Measurements from ENCODE around the gene PIEZO2.

PIEZO2 gene

GRCh38 chr18:11024928-11025669 is 124.3 kb downstream of the PIEZO2 start:
- no peak for DNase-seq

DNA sequence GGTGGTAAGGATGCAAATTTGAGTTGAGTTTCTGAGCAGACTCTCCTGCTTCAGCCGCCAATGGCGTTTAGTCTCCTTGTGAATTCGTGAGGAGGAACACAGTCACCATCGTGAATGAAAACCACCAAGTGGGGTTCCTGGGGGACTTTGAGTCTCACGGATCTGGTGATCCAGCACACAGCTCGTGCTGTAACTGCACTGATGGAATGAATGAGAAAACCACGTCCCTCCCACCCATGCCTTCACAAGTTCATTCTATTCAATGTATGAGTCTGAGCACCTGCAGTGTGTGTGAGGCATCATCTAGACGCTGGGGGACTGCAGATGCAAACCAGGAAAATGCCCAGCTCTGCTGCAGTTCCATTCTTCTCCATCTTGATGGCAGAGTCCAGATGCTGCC is 127.9 kb downstream of the PIEZO2 start:
- no peak for DNase-seq

DNA sequence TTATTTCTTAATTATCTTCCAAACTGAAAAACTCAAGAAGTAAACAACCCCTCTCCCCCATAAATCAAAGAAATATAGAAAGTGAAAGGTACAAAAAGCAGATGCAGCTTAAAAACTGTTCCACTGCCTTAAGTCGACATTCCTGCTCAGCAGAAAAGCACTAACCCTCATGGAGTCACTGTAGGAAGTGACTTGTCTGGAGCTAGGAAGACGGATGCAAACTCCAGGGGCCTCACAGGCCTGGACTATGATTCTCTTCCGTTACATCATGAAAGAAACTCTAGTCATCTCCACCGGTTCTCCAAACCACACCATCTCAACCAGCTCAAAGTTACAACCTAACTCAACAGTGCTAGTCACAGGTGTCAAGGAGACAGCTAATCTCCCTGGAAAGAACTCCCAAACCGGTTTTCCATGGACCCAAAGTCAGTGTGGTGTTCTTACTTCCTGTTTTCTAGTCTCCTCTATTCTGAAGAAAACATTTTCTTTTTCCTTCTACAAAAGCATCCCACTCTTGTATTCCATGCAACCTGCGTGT is 128.4 kb downstream of the PIEZO2 start:
- no peak for DNase-seq

DNA sequence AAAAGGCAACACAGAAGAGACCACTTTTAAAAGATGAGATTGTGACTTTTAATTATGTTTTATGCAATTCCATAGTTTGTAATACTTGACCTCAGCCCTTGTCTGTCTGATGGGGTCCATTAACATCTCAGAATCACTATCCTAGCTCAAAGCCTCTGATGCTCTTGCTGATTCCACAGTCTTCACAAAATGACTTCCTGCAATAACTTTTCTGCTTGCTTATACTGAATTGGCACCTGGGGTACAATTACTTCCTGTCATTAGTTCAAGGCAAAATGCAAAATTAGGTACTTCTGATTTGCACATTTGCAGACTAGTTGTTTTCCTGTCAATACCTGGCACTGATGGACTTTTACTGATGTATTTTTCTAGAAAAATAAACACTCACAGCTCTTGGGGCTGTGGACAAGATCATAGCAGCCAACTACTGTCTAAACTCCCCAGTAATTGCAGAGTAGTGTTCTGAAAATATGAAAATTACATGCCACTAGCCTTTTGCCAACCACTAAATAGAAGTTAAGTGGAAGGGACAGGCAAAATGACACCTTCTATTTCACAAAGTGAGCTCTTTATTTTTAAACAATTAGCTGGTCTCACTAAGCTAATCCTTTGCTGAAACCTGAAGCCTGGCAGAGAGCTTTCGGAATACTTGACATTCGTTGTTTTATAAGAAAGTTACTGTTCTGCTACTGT is 129.1 kb downstream of the PIEZO2 start:
- DNase-seq, result no peak

- no peak for DNase-seq
These were observed 129.9 kb downstream of the PIEZO2 start for GRCh38 chr18:11019295-11020105.

- DNase-seq, result no peak
These were observed 139.5 kb downstream of the PIEZO2 start for GRCh38 chr18:11009869-11010268.

DNA sequence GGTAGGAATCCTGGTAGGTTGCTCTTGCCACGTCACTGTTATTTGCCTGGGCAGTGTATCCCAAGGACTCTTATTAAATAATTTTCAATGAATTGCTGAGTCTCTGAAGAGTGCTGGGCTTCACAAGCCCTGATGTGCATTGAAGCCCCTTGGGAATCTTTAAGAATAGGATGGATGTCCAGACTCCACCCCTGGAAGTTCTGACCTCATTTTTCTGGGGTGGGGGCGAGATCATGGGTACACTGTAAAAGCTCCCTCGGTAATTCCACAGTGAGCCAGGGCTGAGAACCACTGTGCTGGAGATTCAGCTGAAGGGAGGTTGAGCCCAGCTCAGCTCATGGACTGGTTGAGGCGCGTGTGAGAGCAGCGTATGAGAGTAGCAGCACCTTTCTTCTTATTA is 140.2 kb downstream of the PIEZO2 start:
- no peak for DNase-seq

GRCh38 chr18:11008505-11008904 is 140.9 kb downstream of the PIEZO2 start:
- DNase-seq, result no peak

- no peak for DNase-seq
These were observed 143.8 kb downstream of the PIEZO2 start for GRCh38 chr18:11005528-11005927.

DNA sequence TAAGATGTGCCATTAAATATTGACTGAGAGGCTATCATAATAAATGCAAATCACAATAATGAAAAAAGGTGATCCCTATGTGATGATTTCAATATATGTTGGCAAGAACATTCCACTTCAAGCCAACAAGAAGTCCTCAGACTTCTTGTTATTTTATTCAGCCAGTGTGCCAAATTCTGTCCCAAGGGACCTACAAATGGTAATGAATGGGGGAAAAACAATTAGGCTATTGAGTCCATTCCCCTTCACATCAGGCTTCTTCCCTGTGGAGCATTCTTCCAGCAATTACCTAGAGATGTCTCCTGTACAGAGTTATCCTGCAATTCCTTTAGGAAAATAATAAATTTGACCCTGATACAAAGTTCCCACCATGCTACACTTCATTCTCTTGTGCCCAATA is 144.4 kb downstream of the PIEZO2 start:
- DNase-seq, result no peak

DNA sequence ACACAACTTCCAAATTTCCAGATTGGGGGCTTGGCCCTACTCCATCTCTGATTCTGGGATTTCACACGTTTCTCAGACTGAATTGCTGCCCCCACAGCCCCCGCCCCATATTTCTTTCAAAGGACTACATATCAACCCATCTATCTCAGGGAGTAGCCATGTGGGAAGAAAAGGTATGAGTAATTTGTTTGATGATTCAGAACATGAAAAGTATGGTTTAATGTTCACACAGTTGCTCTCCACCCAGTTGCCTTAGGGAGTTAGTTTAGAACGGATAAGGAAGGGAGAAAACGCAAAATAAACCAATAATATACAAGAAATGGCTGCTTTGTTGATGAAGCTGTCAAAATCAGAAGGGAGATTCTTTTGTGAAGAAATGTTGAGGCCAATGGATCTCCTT is 145.1 kb downstream of the PIEZO2 start:
- DNase-seq, result no peak

DNA sequence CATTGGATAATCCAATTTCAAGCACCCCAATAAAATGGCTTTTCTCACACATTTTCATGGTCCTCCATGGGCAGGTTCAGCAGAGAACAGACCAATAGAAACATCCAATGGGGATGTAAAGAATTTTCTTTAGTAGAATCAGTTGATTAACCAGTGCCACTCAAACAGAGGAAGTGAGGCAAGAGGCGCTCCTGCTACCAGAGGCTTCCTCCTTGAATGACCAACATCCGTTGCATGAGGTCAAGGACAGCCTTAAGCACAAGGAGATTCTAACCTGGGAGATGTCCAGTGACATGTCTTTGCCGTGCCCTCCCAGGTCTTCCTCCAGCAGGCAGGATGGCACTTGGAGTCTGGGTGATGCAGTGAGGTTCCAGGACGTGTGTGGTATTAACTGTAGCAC is 146.6 kb downstream of the PIEZO2 start:
- no peak for DNase-seq

DNA sequence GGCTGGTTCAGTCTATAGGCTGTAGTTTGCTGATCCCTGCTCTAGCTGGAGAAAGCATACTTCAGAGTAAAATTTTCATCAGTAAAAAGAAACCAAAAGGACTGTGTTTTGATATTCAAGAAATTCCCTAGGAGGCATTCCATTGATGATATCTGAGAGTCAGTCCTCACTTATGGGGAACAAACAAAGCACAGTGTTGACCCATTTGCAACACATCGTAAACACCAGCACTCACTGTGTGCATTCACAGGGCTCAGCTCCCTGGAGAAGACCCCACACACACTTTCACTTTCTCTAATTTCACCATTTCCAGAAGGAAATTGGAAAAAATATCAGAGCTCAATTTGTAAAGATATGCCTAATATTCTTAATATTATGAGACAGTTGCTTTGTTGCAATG is 147.1 kb downstream of the PIEZO2 start:
- no peak for DNase-seq

GRCh38 chr18:11000071-11000470 is 149.3 kb downstream of the PIEZO2 start:
- DNase-seq, result no peak

GRCh38 chr18:10997885-10998284 is 151.5 kb downstream of the PIEZO2 start:
- DNase-seq, result no peak

DNA sequence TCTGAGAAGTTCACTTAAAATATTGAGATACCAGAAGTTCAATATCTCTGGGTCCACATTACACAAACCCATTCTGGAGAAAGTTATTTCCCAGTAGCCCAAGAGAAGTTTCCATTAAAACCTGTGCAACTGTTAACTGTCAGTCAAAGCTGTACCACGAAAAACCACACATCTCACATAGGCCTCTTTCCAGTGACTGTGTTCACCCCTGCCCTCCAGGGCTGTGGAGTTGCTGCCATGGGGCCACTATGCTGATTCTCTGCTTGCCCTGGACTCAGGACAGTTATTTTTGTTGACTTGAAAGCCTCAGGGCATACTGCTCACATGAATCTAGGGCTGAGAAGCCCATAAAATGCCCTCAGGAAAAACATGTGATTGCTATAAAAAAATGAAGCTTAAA is 153.8 kb downstream of the PIEZO2 start:
- DNase-seq, result no peak

DNA sequence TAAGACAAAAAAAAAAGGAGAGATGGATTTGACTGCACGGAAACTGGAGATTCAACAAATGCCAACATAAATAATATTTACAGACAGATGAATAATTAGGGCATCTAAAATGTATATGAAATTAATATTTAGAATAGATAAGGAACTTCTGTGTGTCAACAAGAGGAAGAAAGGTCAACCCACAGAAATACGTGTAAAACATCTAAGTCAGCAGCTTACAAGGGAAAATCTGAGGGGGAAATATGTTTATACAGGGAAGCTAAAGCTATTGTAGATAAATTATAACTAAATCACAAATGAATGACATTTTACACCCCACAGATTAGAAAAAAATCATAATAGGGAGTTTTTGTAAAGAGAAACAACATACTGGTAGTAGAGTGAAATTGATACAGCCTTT is 159.9 kb downstream of the PIEZO2 start:
- no peak for DNase-seq

- DNase-seq, result no peak
These were observed 163.7 kb downstream of the PIEZO2 start for GRCh38 chr18:10985689-10986088.

- DNase-seq, result no peak
These were observed 170.0 kb downstream of the PIEZO2 start for GRCh38 chr18:10979411-10979810.

GRCh38 chr18:10977042-10977441 is 172.3 kb downstream of the PIEZO2 start:
- DNase-seq, result no peak

DNA sequence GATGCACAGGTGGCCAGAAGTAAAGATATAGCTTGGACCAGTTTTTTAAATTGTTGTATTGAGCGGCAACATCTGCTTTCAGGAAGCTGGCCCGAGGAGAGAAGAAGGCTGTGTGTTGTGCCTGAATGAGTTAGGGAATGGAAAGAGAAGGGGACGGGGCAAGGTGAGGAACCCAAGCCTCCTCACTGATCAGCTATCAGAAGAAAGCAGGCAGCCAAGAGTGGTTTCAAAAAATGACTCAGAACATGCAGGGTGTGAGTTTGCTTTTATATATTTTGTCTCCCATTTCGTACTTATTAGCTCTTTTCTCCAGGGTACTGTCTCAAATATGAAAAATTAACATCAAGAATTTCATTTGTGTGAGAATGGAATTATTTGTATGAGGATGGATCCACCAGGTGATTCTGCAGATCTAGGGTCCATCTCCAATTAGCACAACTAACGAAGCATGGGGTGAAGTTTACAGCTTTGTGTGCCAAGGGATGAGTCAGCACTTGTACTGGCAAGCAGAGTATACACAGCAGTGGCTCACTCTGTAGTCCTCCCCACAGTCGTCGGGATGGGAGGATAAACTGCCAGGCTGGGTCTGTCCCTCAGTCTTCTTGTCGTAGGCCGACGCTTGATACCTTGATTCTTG is 175.7 kb downstream of the PIEZO2 start:
- DNase-seq, result no peak

DNA sequence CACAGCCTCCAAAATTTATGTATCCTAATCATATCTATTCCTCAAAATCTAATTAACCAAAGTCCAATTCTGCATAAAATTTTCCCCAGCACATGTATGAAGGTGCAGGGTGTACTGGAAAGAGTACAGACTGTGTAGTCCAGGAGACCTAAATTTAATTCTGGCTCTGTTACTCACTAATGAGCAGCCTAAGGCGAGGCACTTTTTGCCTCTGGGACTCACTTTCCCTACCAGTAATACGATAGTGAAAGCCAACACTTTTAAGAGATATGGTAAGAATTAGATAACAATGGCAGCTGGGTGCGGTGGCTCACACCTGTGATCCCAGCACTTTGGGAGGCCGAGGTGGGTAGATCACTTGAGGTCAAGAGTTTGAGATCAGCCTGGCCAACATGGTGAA is 177.7 kb downstream of the PIEZO2 start:
- DNase-seq, result no peak

GRCh38 chr18:10965119-10965518 is 184.2 kb downstream of the PIEZO2 start:
- no peak for DNase-seq
